ENCODE data around the gene SUGCT. TPM values are rescaled to one million over a fixed set of nuclear protein-coding genes. Genes with fewer than 3 reads are reported as not detected.
A peak's percentile ranks its signal among the peaks of the same experiment; 100 is the strongest.

The SUGCT gene
- polyA plus RNA-seq, 1 donor, result 18.8 TPM

GRCh38 chr7:40439686-40440085 lies 304.9 kb downstream of the SUGCT start:
- Histone ChIP-seq H3K27ac (ENCODE audit: low read length) (no peak overlapping the region), H3K4me3 (ENCODE audit: low read length) (no peak overlapping the region), H3K27me3 (ENCODE audit: control insufficient read depth, insufficient read depth, low read length) (no peaks in the 10 kb centered on the region), H3K9me3 (ENCODE audit: control insufficient read depth, low read depth, low read length) (no peaks in the 10 kb centered on the region), H3K36me3 (ENCODE audit: control insufficient read depth, insufficient read depth, low read length) (no peaks in the 10 kb centered on the region), H3K4me1 (ENCODE audit: control insufficient read depth, insufficient read depth, low read length) (no peaks in the 10 kb centered on the region)
- DNase-seq, result no peak
- no CpG with 5 or more reads among the region's 6 CpGs for WGBS (ENCODE audit: insufficient coverage, low lambda C conversion rate)

GRCh38 chr7:40447345-40447744 lies 312.5 kb downstream of the SUGCT start:
- Histone ChIP-seq H3K4me3 (ENCODE audit: low read length) (no peak overlapping the region), H3K27ac (ENCODE audit: low read length) (no peak overlapping the region), H3K36me3 (ENCODE audit: control insufficient read depth, insufficient read depth, low read length) (no peaks in the 10 kb centered on the region), H3K27me3 (ENCODE audit: control insufficient read depth, insufficient read depth, low read length) (no peaks in the 10 kb centered on the region), H3K9me3 (ENCODE audit: control insufficient read depth, low read depth, low read length) (no peaks in the 10 kb centered on the region), H3K4me1 (ENCODE audit: control insufficient read depth, insufficient read depth, low read length) (no peaks in the 10 kb centered on the region)
- DNase-seq, result no peak
- 70% methylated on average over 2 of the region's 2 CpGs for WGBS (ENCODE audit: insufficient coverage, low lambda C conversion rate)

GRCh38 chr7:40455485-40455884 lies 320.7 kb downstream of the SUGCT start:
- no peak overlapping the region for H3K27ac ChIP-seq (ENCODE audit: low read length)
- H3K27me3 ChIP-seq (ENCODE audit: control insufficient read depth, insufficient read depth, low read length), result no peaks in the 10 kb centered on the region
- no peaks in the 10 kb centered on the region for H3K36me3 ChIP-seq (ENCODE audit: control insufficient read depth, insufficient read depth, low read length)
- no peak overlapping the region for H3K4me3 ChIP-seq (ENCODE audit: low read length)
- H3K4me1 ChIP-seq (ENCODE audit: control insufficient read depth, insufficient read depth, low read length), result no peaks in the 10 kb centered on the region
- DNase-seq, result no peak
- H3K9me3 ChIP-seq (ENCODE audit: control insufficient read depth, low read depth, low read length), result no peaks in the 10 kb centered on the region

GRCh38 chr7:40457776-40458480 lies 323.1 kb downstream of the SUGCT start:
- H3K9me3 ChIP-seq (ENCODE audit: control insufficient read depth, low read depth, low read length), result no peaks in the 10 kb centered on the region
- no peak for DNase-seq
- no peaks in the 10 kb centered on the region for H3K4me1 ChIP-seq (ENCODE audit: control insufficient read depth, insufficient read depth, low read length)
- H3K27ac ChIP-seq (ENCODE audit: low read length), result no peak overlapping the region
- WGBS (ENCODE audit: insufficient coverage, low lambda C conversion rate), result 80% methylated on average over 2 of the region's 5 CpGs
- H3K27me3 ChIP-seq (ENCODE audit: control insufficient read depth, insufficient read depth, low read length), result no peaks in the 10 kb centered on the region
- no peaks in the 10 kb centered on the region for H3K36me3 ChIP-seq (ENCODE audit: control insufficient read depth, insufficient read depth, low read length)
- H3K4me3 ChIP-seq (ENCODE audit: low read length), result no peak overlapping the region

GRCh38 chr7:40463446-40463845 lies 328.6 kb downstream of the SUGCT start:
- Histone ChIP-seq H3K4me1 (ENCODE audit: control insufficient read depth, insufficient read depth, low read length) (no peaks in the 10 kb centered on the region), H3K36me3 (ENCODE audit: control insufficient read depth, insufficient read depth, low read length) (no peaks in the 10 kb centered on the region), H3K9me3 (ENCODE audit: control insufficient read depth, low read depth, low read length) (no peaks in the 10 kb centered on the region), H3K4me3 (ENCODE audit: low read length) (no peak overlapping the region), H3K27ac (ENCODE audit: low read length) (no peak overlapping the region), H3K27me3 (ENCODE audit: control insufficient read depth, insufficient read depth, low read length) (no peaks in the 10 kb centered on the region)
- no peak for DNase-seq
- WGBS (ENCODE audit: insufficient coverage, low lambda C conversion rate), result no CpG with 5 or more reads among the region's 4 CpGs

DNA sequence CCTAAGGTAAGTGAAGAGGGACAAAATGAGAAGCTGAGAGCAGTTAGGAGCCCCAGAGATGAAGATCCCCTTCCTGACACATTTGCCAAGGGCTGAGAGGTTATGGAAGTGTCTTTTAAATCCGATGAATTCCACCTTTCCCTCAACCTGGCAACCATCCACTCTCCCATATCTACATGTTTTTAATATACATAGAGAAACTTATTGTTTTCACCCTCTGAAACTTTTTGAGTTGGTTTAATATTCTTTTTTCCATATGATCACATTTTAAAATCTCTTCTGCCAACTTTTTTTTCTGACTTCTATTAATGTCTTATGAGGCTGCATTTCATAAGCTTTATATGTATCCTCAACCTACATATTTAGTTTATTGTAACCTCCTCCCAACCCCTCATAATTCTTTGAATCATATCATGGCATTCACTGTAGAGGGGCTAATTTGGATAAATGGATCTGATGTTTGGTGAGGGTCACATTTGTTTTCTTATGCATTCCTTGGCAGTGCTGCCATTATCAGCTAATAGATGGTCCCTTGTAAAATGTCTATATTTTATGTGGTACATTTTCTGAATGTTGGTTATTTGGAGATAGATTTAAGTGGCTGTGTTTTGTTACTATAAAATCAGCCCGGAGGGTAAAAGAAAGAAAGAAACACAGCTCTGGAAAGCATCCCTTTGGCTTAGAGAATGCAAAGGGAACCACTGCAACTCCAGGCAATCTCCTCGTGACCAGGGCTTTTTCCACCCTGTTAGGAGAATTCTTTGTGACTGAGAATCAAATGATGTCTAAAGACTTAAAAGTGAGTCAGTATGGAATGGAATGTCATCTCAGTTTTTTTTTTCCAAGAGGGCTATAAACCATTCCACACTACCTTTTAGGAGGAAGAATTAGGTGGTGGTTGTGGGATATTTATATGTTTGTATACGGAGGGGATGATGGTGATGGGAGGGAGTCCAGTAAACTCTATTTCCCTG lies 334.4 kb downstream of the SUGCT start:
- H3K4me1 ChIP-seq (ENCODE audit: control insufficient read depth, insufficient read depth, low read length), result peaks cover 5% of the 10 kb centered on the region
- no peaks in the 10 kb centered on the region for H3K27me3 ChIP-seq (ENCODE audit: control insufficient read depth, insufficient read depth, low read length)
- H3K36me3 ChIP-seq (ENCODE audit: control insufficient read depth, insufficient read depth, low read length), result no peaks in the 10 kb centered on the region
- no peak for DNase-seq
- no peak overlapping the region for H3K4me3 ChIP-seq (ENCODE audit: low read length)
- 100% methylated on average over 2 of the region's 4 CpGs for WGBS (ENCODE audit: insufficient coverage, low lambda C conversion rate)
- no peak overlapping the region for H3K27ac ChIP-seq (ENCODE audit: low read length)
- H3K9me3 ChIP-seq (ENCODE audit: control insufficient read depth, low read depth, low read length), result no peaks in the 10 kb centered on the region

DNA sequence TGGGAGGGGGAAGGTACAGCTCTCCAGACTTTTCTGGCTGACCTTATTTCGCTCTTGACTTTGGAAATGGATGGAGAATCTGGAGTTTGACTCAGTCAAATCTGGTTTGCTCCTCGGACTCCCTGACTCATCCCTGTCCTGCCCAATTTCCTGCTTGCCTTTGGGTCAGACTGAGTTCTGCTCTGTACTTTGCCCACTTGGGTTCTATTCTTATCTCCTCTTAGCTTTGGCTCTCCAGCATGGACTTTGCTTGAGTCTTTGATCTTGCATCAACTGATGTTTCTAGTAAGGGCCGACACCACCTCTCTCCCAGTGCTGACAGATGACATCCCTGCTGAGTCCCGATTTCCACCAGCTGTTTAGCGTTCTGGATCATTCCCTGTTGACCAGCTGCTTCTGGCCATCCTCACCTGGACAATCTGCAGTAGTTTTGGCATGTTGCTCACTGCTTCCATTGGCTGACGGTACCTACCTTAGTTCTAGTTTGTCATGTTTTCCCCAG lies 335.3 kb downstream of the SUGCT start:
- H3K27ac ChIP-seq (ENCODE audit: low read length), result no peak overlapping the region
- peak; percentile 8 to 11 for DNase-seq
- 80% methylated on average over 1 of the region's 6 CpGs for WGBS (ENCODE audit: insufficient coverage, low lambda C conversion rate)

GRCh38 chr7:40470817-40471216 lies 336.0 kb downstream of the SUGCT start:
- no peak for DNase-seq
- Histone ChIP-seq H3K27ac (ENCODE audit: low read length) (no peak overlapping the region), H3K4me1 (ENCODE audit: control insufficient read depth, insufficient read depth, low read length) (peaks cover 5% of the 10 kb centered on the region), H3K27me3 (ENCODE audit: control insufficient read depth, insufficient read depth, low read length) (no peaks in the 10 kb centered on the region), H3K9me3 (ENCODE audit: control insufficient read depth, low read depth, low read length) (no peaks in the 10 kb centered on the region), H3K4me3 (ENCODE audit: low read length) (no peak overlapping the region), H3K36me3 (ENCODE audit: control insufficient read depth, insufficient read depth, low read length) (no peaks in the 10 kb centered on the region)
- WGBS (ENCODE audit: insufficient coverage, low lambda C conversion rate), result 60% methylated on average over 1 of the region's 1 CpG

More for the DNA sequence above, 335.3 kb downstream of the SUGCT start:
- no peaks in the 10 kb centered on the region for H3K36me3 ChIP-seq (ENCODE audit: control insufficient read depth, insufficient read depth, low read length)
- peaks cover 5% of the 10 kb centered on the region for H3K4me1 ChIP-seq (ENCODE audit: control insufficient read depth, insufficient read depth, low read length)
- no peaks in the 10 kb centered on the region for H3K27me3 ChIP-seq (ENCODE audit: control insufficient read depth, insufficient read depth, low read length)
- H3K9me3 ChIP-seq (ENCODE audit: control insufficient read depth, low read depth, low read length), result no peaks in the 10 kb centered on the region
- H3K4me3 ChIP-seq (ENCODE audit: low read length), result no peak overlapping the region

DNA sequence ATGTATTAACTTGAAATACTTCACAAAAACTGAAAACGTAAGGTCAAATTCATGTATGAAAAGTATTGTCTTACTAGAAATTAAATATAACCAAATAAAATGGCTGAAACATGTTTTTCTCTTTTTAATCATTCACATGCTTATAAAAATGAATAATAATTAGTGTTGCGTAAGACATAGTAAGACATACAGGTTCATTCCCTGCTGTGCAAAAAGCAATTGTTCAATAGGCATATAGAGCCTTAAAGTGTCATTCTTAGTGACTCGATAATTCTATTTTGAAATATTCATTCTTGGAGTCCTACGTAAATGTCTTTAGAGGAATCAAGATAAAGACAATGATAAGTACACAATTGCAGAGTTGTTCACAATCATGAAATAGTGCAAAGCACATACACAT lies 337.1 kb downstream of the SUGCT start:
- H3K9me3 ChIP-seq (ENCODE audit: control insufficient read depth, low read depth, low read length), result no peaks in the 10 kb centered on the region
- no peaks in the 10 kb centered on the region for H3K36me3 ChIP-seq (ENCODE audit: control insufficient read depth, insufficient read depth, low read length)
- H3K27me3 ChIP-seq (ENCODE audit: control insufficient read depth, insufficient read depth, low read length), result no peaks in the 10 kb centered on the region
- 92% methylated on average over 1 of the region's 4 CpGs for WGBS (ENCODE audit: insufficient coverage, low lambda C conversion rate)
- peaks cover 5% of the 10 kb centered on the region for H3K4me1 ChIP-seq (ENCODE audit: control insufficient read depth, insufficient read depth, low read length)
- DNase-seq, result no peak
- no peak overlapping the region for H3K4me3 ChIP-seq (ENCODE audit: low read length)
- no peak overlapping the region for H3K27ac ChIP-seq (ENCODE audit: low read length)

- no peak overlapping the region for H3K27ac ChIP-seq (ENCODE audit: low read length)
- H3K27me3 ChIP-seq (ENCODE audit: control insufficient read depth, insufficient read depth, low read length), result no peaks in the 10 kb centered on the region
- H3K4me1 ChIP-seq (ENCODE audit: control insufficient read depth, insufficient read depth, low read length), result peaks cover 3% of the 10 kb centered on the region
- no peaks in the 10 kb centered on the region for H3K9me3 ChIP-seq (ENCODE audit: control insufficient read depth, low read depth, low read length)
- H3K36me3 ChIP-seq (ENCODE audit: control insufficient read depth, insufficient read depth, low read length), result no peaks in the 10 kb centered on the region
- H3K4me3 ChIP-seq (ENCODE audit: low read length), result no peak overlapping the region
- WGBS (ENCODE audit: insufficient coverage, low lambda C conversion rate), result 88% methylated on average over 6 of the region's 8 CpGs
- DNase-seq, result no peak
Observed at GRCh38 chr7:40474790-40475680, 340.2 kb downstream of the SUGCT start.
